Spinal cord (tissue), 10 donors: ENCODE data around the gene SPTBN1. TPM values are rescaled to one million over a fixed set of nuclear protein-coding genes. Genes with fewer than 3 reads are reported as not detected.
A peak's percentile ranks its signal among the peaks of the same experiment; 100 is the strongest.

Experiments used
- DNase-seq, 6 donors: peaks; one replicate each; pipeline versions ENCODE4 v3.0.0 to v3.0.0-alpha.2; 2013 to 2015; ENCODE audit warnings: low spot score in 6 of 6, low read depth in 4 of 6
- H3K27ac ChIP-seq: one replicate; pipeline ENCODE4 v1.5.1; 2013; ENCODE audit warnings: low read depth, low read length, control low read depth
- H3K27me3 ChIP-seq: one replicate; pipeline ENCODE4 v1.6.1; 2013; ENCODE audit warnings: low read length; ENCODE audit not compliant: control insufficient read depth, insufficient read depth
- H3K36me3 ChIP-seq: one replicate; pipeline ENCODE4 v1.6.1; 2013; ENCODE audit warnings: low read length; ENCODE audit not compliant: control insufficient read depth, insufficient read depth
- H3K4me1 ChIP-seq: one replicate; pipeline ENCODE4 v1.6.1; 2013; ENCODE audit warnings: low read length; ENCODE audit not compliant: control insufficient read depth, insufficient read depth
- H3K4me3 ChIP-seq: one replicate; pipeline ENCODE4 v1.5.1; 2013; ENCODE audit warnings: low read depth, low read length, control low read depth
- H3K9me3 ChIP-seq: one replicate; pipeline ENCODE4 v1.6.1; 2013; ENCODE audit warnings: low read length; ENCODE audit not compliant: control insufficient read depth, insufficient read depth
- WGBS: methylation state at CpG from one replicate; pipeline ENCODE4 v1.1.5; 2013; ENCODE audit warnings: missing lambda C conversion rate; ENCODE audit not compliant: insufficient coverage; 5-methylcytosine and 5-hydroxymethylcytosine counted together
- polyA plus RNA-seq, 2 donors: library from polyadenylated mRNA; unstranded; fragments of 120-200 nt; gene quantifications; one replicate each; pipeline ENCODE4 v1.2.1, GENCODE V29; 2013; ENCODE audit not compliant: insufficient read length in 2 of 2
- total RNA-seq, 2 donors: library from RNA; depleted of rRNA in 1 of 2; stranded (reverse); fragments of 120-200 nt in 1 of 2; fragments of >200 nt in 1 of 2; gene quantifications; one replicate each; pipeline versions ENCODE4 v1.2.3 to v1.2.4, GENCODE V29; 2013 to 2014
- donor health status: healthy.

Gene SPTBN1
- total and polyA plus RNA-seq, 4 donors: 351 to 501 (median 426) TPM

- no peak for DNase-seq
- Histone ChIP-seq H3K27me3 (no peaks in the 10 kb centered on the region), H3K4me1 (peaks cover 6% of the 10 kb centered on the region), H3K27ac (no peak overlapping the region), H3K36me3 (peaks cover 2% of the 10 kb centered on the region), H3K4me3 (no peak overlapping the region), H3K9me3 (no peaks in the 10 kb centered on the region)
- WGBS: 93% methylated on average over 2 of the region's 2 CpGs
Measured at GRCh38 chr2:54553075-54553474, 96.9 kb downstream of the SPTBN1 start.

GRCh38 chr2:54553775-54554174, 97.6 kb downstream of the SPTBN1 start:
- peaks cover 3% of the 10 kb centered on the region for H3K36me3 ChIP-seq
- peaks cover 13% of the 10 kb centered on the region for H3K4me1 ChIP-seq
- H3K9me3 ChIP-seq: no peaks in the 10 kb centered on the region
- no peak overlapping the region for H3K27ac ChIP-seq
- WGBS: 67% methylated on average over 1 of the region's 1 CpG
- no peak overlapping the region for H3K4me3 ChIP-seq
- no peaks in the 10 kb centered on the region for H3K27me3 ChIP-seq
- DNase-seq: no peak

- Histone ChIP-seq H3K36me3 (peaks cover 3% of the 10 kb centered on the region), H3K9me3 (no peaks in the 10 kb centered on the region), H3K27ac (no peak overlapping the region), H3K4me3 (no peak overlapping the region), H3K27me3 (no peaks in the 10 kb centered on the region), H3K4me1 (peaks cover 24% of the 10 kb centered on the region)
- DNase-seq: no peak
- 93% methylated on average over 3 of the region's 3 CpGs for WGBS
Measured at GRCh38 chr2:54555318-54555837, 99.3 kb downstream of the SPTBN1 start.

GRCh38 chr2:54556621-54557121, 100.5 kb downstream of the SPTBN1 start:
- no peaks in the 10 kb centered on the region for H3K27me3 ChIP-seq
- peaks cover 29% of the 10 kb centered on the region for H3K4me1 ChIP-seq
- no peak for DNase-seq
- peaks cover 3% of the 10 kb centered on the region for H3K36me3 ChIP-seq
- WGBS: no CpG with 5 or more reads among the region's 2 CpGs
- H3K9me3 ChIP-seq: no peaks in the 10 kb centered on the region
- no peak overlapping the region for H3K4me3 ChIP-seq
- H3K27ac ChIP-seq: no peak overlapping the region

GRCh38 chr2:54557211-54557600, 101.1 kb downstream of the SPTBN1 start:
- no peaks in the 10 kb centered on the region for H3K9me3 ChIP-seq
- DNase-seq: no peak
- H3K27me3 ChIP-seq: no peaks in the 10 kb centered on the region
- H3K36me3 ChIP-seq: peaks cover 3% of the 10 kb centered on the region
- peaks cover 29% of the 10 kb centered on the region for H3K4me1 ChIP-seq
- peak overlapping the region; percentile 91 for H3K27ac ChIP-seq
- no CpG with 5 or more reads among the region's 1 CpG for WGBS
- peak overlapping the region; percentile 39 for H3K4me3 ChIP-seq

- Histone ChIP-seq H3K27me3 (no peaks in the 10 kb centered on the region), H3K27ac (peak overlapping the region; percentile 91), H3K9me3 (no peaks in the 10 kb centered on the region), H3K4me3 (peak overlapping the region; percentile 39), H3K4me1 (peaks cover 29% of the 10 kb centered on the region), H3K36me3 (peaks cover 3% of the 10 kb centered on the region)
- DNase-seq: peak in 2 of 6 donors; percentile 58 to 71
- WGBS: 3% methylated on average over 47 of the region's 48 CpGs
Measured at GRCh38 chr2:54557601-54558187, 101.6 kb downstream of the SPTBN1 start.

- Histone ChIP-seq H3K27ac (peak overlapping the region; percentile 91), H3K27me3 (no peaks in the 10 kb centered on the region), H3K4me1 (peaks cover 29% of the 10 kb centered on the region), H3K4me3 (peak overlapping the region; percentile 61), H3K36me3 (peaks cover 3% of the 10 kb centered on the region), H3K9me3 (no peaks in the 10 kb centered on the region)
- WGBS: 3% methylated on average over 57 of the region's 59 CpGs
- DNase-seq: peak in 2 of 6 donors; percentile 63 to 76
Measured at GRCh38 chr2:54558188-54559005, 102.3 kb downstream of the SPTBN1 start.

GRCh38 chr2:54559006-54559445, 102.9 kb downstream of the SPTBN1 start:
- DNase-seq: no peak
- H3K27me3 ChIP-seq: no peaks in the 10 kb centered on the region
- WGBS: 17% methylated on average over 2 of the region's 5 CpGs
- peak overlapping the region; percentile 61 for H3K4me3 ChIP-seq
- peaks cover 3% of the 10 kb centered on the region for H3K36me3 ChIP-seq
- peaks cover 29% of the 10 kb centered on the region for H3K4me1 ChIP-seq
- no peaks in the 10 kb centered on the region for H3K9me3 ChIP-seq
- H3K27ac ChIP-seq: peak overlapping the region; percentile 91

- peak in 2 of 6 donors; percentile 52 to 70 for DNase-seq
Measured at GRCh38 chr2:54559593-54560145, 103.5 kb downstream of the SPTBN1 start.

More at GRCh38 chr2:54559593-54560145, 103.5 kb downstream of the SPTBN1 start:
- H3K4me3 ChIP-seq: peak overlapping the region; percentile 61
- H3K27ac ChIP-seq: peak overlapping the region; percentile 91
- no peaks in the 10 kb centered on the region for H3K9me3 ChIP-seq
- peaks cover 29% of the 10 kb centered on the region for H3K4me1 ChIP-seq
- H3K36me3 ChIP-seq: peaks cover 3% of the 10 kb centered on the region
- no peaks in the 10 kb centered on the region for H3K27me3 ChIP-seq
- WGBS: 22% methylated on average over 7 of the region's 9 CpGs
